RWPE2 (cell line): ENCODE results near the gene HOXB6.

ENCODE experiments used
- ATAC-seq: fragments of 200-7000 bp; cut with Tn5 transposase; 3 replicates; pipeline ENCODE4 v1.9.1; 2021; ENCODE audit warnings: low read depth
- DNase-seq: peaks from one replicate; pipeline ENCODE4 v3.0.0-alpha.2; 2020; ENCODE audit warnings: low spot score
- H3K27ac ChIP-seq: fragments of 450-650 bp; 2 replicates; pipeline ENCODE4 v1.5.1; 2017; ENCODE audit warnings: mild to moderate bottlenecking; ENCODE audit not compliant: poor library complexity, severe bottlenecking
- H3K27me3 ChIP-seq: fragments of 250-450 bp; sonication (Bioruptor Pico); 2 replicates; pipeline ENCODE4 v1.5.1; 2021; ENCODE audit warnings: mild to moderate bottlenecking, moderate library complexity; ENCODE audit not compliant: insufficient read depth, poor library complexity, severe bottlenecking
- H3K36me3 ChIP-seq: fragments of 250-450 bp; sonication (Bioruptor Pico); 2 replicates; pipeline ENCODE4 v1.5.1; 2020; ENCODE audit warnings: low read depth, mild to moderate bottlenecking, moderate library complexity
- H3K4me1 ChIP-seq: fragments of 250-450 bp; sonication (Bioruptor Pico); 2 replicates; pipeline ENCODE4 v1.5.1; 2021; ENCODE audit warnings: mild to moderate bottlenecking, moderate library complexity; ENCODE audit not compliant: insufficient read depth, poor library complexity, severe bottlenecking
- H3K4me3 ChIP-seq: fragments of 250-450 bp; sonication (Bioruptor Pico); 2 replicates; pipeline ENCODE4 v1.5.1; 2021; ENCODE audit warnings: mild to moderate bottlenecking, moderate library complexity; ENCODE audit not compliant: severe bottlenecking
- H3K9me3 ChIP-seq: fragments of 250-450 bp; sonication (Bioruptor Pico); 2 replicates; pipeline ENCODE4 v1.5.1; 2021; ENCODE audit warnings: mild to moderate bottlenecking, moderate library complexity; ENCODE audit not compliant: severe bottlenecking
- CTCF ChIP-seq: fragments of 450-650 bp; IDR thresholded peaks from one replicate; pipeline ENCODE4 v1.5.1; 2017; ENCODE audit warnings: mild to moderate bottlenecking, moderate library complexity; ENCODE audit not compliant: poor library complexity, severe bottlenecking

HOXB6 gene

GRCh38 chr17:48604770-48605329, at the start of gene HOXB6:
Gene HOXB6, minus strand, starts transcription at chr17:48604986. Its CDS starts 6,836 bp downstream, at chr17:48598150.
- no peak for TF ChIP-seq CTCF
- Histone ChIP-seq H3K4me3 (peak within 1 kb of the TSS; percentile 52), H3K27me3 (no peaks in the 10 kb centered on the region), H3K36me3 (no peaks in the 10 kb centered on the region), H3K4me1 (peaks cover 16% of the 10 kb centered on the region), H3K9me3 (no peaks in the 10 kb centered on the region), H3K27ac (peak within 1 kb of the TSS; percentile 86)
- peak; percentile 34; the same call in 2 of the 3 replicates for ATAC-seq
- no peak for DNase-seq

GRCh38 chr17:48649741-48650140, 45.0 kb upstream of the HOXB6 start:
- Histone ChIP-seq H3K4me1 (no peaks in the 10 kb centered on the region), H3K27me3 (peaks cover 17% of the 10 kb centered on the region), H3K36me3 (no peaks in the 10 kb centered on the region), H3K9me3 (no peaks in the 10 kb centered on the region), H3K4me3 (no peak overlapping the region), H3K27ac (no peak overlapping the region)
- ATAC-seq (no peak), DNase-seq (no peak)
- no peak for TF ChIP-seq CTCF

- H3K27ac ChIP-seq: no peak overlapping the region
- H3K27me3 ChIP-seq: peaks cover 17% of the 10 kb centered on the region
- DNase-seq (no peak), ATAC-seq (no peak)
- TF ChIP-seq CTCF: no peak
- H3K36me3 ChIP-seq: no peaks in the 10 kb centered on the region
- no peaks in the 10 kb centered on the region for H3K9me3 ChIP-seq
- H3K4me3 ChIP-seq: no peak overlapping the region
- H3K4me1 ChIP-seq: no peaks in the 10 kb centered on the region
Observed at GRCh38 chr17:48647963-48648245, 43.1 kb upstream of the HOXB6 start.

GRCh38 chr17:48647103-48647962, 42.5 kb upstream of the HOXB6 start:
- no peak for TF ChIP-seq CTCF
- Histone ChIP-seq H3K27me3 (peaks cover 17% of the 10 kb centered on the region), H3K4me3 (peak overlapping the region; percentile 45), H3K27ac (peak overlapping the region; percentile 58), H3K9me3 (no peaks in the 10 kb centered on the region), H3K4me1 (no peaks in the 10 kb centered on the region), H3K36me3 (no peaks in the 10 kb centered on the region)
- ATAC-seq (peak; percentile 27; the same call in 2 of the 3 replicates), DNase-seq (no peak)
